HG02938 (cell line): ENCODE results near the gene PLEKHD1.

Experiments used
- ATAC-seq: cut with Tn5 transposase; IDR thresholded peaks from one replicate; pipeline ENCODE4 v1.9.1; 2021; ENCODE audit warnings: mild to moderate bottlenecking, moderate library complexity; ENCODE audit not compliant: unreplicated experiment

Gene PLEKHD1

DNA sequence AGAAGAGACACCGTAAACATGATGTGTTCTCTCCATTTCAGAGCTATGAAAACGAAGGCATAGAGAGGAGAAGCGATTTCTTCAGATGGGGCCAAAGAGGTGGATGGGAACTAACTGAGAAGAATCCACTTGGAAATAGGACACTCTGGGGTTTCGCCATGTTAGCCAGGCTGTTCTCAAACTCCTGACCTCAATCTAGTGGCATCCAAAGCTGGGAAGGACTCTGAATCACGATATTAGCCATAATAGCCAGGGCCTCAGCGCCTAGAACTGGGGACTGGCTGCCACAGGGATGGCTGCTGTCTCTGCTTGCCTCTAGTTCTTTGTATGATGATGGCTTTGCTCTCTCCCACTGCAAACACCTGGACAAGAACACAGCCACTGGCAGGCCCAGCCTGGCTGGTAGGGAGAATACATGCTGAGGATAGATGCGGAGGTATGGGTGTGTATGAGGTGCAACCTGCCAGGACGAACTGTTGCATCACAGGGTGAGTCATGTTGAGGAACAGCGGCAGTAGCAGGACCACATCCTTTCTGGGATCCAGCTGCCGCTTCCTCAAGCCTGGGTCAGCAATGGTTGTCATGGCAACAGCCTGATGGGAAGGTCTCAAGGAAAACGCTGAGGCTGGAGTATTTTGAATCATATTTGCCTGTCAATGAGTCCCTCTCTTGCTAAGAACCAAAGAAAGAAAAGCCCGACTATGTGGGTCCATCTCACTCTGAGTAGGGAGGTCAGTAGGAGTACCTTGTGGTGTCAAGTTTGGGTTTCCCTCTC, 59.0 kb downstream of the PLEKHD1 start:
- no peak for ATAC-seq

DNA sequence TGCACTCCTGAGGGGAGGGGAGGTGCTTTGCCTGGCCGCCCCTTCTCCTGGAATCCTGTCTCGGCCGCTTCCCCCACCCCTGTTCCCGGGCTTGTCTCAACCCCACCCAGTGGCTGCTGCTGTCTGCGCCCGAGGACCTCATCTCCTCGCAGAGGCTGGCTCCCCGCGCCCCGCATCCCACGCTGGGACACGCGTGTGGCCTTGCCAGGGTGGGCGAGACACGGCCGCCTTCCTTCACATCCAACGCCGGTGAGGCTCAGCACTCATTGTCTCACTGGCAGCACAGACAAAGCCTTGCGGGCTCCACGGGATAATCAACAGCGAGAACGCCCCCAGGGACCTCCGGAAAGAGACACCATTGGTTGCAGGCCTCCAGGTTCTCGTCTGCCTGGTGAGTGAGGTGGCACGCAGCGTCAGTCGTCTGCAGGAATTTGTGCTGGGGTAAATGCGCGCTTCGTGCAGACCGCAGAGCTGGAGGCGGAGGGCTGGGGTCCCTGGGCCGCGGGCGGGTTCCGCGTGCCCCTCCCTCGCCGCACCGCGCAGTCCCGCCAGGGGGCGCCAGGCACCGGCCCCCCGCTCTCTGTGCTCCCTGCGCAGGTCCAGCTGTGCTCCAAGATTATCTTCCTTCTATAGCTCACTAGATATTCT, 63.3 kb downstream of the PLEKHD1 start:
- no peak for ATAC-seq

DNA sequence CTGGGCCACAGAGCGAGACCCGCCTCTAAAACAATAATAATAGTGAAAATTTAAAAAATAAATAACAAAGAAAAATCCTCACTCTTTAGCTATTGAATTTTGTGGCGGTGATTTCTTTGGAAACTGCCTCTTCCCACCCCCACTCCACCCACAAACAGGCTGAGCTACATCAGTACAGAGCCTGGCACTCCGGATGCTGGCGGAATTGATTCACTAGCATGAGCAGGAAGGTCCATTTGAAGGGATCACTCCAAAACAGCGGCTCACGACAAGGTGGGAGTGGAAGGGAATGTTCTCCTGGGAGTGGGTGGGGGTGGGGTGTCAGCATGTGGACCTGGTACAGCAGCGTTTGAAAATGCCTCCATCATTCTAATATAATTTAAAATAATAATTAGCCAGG, 64.0 kb downstream of the PLEKHD1 start:
- ATAC-seq = no peak

DNA sequence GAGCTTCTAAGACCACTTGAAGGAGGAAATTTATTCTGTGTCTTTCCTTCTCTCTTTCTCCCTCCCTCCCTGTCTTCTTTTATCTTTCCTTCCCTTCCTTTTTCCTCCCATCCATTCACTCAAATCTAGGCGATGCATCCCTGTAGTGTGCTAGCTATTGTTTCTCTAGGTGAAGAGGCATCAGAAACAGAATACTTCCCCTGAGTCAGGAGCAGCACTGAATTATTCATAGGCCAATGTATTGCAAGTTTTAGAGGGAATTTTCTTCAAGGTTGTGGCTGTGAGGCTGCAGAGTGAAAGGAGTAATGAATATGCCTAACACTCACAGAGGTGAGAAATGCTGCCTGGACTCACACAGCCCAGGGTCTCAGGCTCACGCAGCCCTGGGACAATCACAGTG, 67.0 kb downstream of the PLEKHD1 start:
- ATAC-seq = no peak

DNA sequence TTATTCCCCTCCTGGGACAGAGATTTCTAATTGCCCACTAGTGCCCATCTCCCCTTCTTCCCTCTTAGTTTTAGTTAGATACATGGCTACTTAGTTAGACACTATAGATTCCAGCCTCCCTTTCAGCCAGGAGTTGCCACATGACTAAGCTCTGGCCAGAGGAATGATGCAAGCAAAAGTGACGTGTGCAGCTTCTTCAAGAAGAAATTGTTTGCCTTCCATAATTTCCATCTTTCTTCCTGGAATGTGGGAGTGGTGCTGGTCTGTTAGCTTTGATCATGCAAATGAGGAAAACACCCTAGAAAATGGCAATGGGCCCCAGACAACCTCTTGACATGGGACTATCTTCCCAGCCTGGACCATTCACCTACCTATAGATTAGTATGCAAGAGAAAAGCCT, 68.7 kb downstream of the PLEKHD1 start:
- ATAC-seq = no peak

DNA sequence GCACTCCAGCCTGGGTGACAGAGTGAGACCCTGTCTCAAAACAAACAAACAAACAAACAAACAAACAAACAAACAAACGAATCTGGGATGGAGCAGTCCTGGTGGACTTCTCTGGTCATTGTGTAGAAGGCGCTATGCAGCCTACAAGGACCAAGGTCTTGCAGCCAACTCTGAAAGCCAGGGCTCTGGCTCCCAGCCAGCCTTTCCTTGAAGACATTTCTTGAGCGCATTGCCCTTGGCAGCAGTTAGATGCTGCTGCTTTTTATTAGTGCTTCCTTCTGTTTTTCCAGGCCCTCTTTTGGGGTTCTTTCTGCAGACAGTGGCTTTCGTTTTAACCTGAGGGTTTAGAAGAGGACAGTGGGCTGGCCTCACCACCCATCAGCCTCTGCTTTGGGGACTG, 70.0 kb downstream of the PLEKHD1 start:
- no peak for ATAC-seq

DNA sequence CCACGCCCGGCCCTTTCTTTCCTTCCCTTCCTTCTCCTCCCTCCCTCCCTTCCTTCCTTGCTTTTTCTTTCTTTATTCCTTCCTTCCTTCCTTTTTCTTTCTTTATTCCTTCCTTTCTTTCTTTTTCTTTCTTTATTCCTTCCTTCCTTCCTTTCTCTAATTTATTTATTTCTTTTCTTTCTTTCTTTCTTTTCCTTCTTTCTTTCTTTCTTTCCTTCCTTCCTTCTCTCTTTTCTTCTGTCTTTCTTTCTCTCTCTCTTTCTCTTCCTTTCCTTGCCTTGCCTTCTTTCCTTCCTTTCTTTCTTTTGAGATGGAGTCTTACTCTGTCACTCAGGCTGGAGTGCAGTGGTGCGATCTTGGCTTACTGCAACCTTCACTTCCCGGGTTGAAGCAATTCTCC, 74.2 kb downstream of the PLEKHD1 start:
- no peak for ATAC-seq

DNA sequence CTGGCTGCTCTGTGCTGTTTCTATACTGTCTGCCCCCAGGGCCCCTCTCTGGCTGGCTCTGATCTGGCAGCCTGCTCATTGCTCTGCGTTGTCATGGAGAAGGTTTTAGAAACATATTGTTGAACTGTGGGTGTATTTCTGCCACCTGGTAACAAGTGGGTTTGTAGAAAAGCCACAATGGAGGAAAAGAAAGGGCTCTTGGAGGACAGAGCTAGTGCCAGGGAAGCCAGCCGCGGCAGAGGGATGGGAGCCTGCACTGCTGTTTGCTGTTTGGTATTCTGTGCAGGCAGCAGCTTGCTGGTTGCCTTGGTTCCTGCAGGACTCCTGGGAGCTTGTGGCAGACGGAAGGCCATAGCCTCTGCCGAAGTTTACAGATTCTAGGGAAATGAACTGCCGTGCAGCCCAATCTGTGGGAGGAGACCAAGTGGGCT, 75.1 kb downstream of the PLEKHD1 start:
- ATAC-seq = no peak

DNA sequence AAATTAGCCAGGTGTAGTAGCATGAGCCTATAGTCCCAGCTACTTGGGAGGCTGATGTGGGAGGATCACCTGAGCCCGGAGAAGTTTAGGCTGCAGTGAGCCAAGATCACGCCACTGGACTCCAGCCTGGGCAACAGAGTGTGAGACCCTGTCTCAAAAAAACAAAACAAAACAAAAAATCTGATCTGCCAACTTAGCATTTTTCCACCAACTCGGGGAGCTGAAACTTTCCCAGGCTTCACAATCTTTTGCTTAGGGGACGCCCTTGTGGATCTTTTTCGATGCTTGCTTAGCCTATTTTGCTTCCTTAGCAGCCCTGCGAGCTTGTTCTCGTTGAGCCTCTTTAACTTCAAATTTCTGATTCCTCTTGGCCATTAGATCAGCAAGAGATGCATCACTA, 76.3 kb downstream of the PLEKHD1 start:
- ATAC-seq = no peak

DNA sequence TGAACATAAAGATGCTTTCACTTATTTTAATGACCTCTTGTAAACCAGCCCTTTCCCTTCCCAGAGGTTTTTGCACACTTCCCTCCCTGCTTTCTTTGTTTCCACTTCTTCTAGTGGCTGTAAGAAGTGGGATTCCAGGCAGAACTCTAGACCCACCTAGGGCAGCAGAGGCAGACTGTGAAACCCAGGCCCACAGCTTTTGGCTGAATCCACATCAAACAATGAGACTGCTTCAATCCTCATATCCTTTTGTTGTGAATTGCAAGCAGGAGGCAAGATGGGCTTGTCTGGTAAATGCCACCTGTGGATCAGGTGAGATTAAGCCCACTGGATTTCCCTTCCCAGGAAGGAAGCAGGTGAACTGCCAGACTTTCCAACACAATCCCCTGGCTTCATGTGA, 77.4 kb downstream of the PLEKHD1 start:
- ATAC-seq = no peak

DNA sequence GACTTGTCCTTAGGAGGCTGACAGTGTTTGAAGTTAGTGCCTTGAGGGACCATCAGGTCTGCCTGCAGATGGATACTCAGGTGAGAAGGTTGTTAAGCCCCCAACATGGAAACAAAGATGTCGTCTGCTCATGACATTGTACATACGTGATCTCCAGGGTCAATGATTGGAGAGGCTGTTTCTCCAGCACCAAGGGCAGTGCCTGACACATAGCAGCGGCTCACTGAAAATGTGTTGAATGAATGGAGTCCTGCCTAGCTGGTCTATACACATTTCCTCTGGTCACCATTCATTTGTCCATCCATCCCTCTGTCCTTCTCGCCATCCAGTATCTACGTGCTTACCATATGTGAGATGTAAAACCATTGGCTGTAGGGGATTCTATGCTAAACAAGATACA, 83.0 kb downstream of the PLEKHD1 start:
- ATAC-seq = no peak

DNA sequence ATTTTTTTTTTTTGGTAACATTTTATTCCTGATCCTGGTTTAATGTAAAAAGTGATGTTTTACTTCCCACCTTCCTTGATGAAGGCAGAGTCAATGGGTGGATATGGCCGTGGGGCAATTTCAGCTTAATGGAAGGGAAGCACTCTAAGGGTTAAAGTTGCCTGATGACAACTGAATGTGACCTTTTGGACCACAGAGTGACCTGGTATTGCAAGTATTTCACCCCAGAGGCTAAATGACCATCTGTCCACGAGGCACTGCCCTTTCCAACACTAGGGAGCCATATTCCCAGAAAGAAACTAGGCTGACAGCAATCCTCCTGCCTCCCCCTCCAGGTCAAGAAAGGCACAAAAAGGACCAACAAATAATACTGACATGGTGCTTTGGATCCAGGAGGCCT, 85.3 kb downstream of the PLEKHD1 start:
- ATAC-seq = no peak

DNA sequence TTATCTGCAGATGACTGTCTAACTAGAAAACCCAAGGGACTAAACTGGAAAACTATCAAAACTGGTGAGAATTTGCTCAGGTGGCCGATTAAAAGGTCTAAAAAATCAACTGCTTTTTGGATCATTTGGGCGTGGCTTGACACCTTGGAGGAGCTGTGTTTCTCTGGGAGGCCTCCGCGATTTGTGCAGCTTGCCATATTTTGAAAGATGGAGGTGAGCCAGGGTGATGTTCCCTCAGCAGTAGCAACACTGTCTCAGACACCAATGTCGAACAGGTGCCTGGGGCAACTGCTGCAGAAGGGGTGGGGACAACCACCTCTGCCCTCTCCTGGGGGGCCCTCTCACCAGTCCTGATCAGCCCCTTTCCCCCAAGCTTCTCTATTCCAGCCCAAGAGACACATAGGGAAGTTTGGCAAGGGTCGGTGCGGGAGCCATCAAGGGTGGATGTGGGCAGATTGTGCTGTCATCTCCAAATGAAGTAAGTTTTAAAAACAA, 86.4 kb downstream of the PLEKHD1 start:
- ATAC-seq = no peak

DNA sequence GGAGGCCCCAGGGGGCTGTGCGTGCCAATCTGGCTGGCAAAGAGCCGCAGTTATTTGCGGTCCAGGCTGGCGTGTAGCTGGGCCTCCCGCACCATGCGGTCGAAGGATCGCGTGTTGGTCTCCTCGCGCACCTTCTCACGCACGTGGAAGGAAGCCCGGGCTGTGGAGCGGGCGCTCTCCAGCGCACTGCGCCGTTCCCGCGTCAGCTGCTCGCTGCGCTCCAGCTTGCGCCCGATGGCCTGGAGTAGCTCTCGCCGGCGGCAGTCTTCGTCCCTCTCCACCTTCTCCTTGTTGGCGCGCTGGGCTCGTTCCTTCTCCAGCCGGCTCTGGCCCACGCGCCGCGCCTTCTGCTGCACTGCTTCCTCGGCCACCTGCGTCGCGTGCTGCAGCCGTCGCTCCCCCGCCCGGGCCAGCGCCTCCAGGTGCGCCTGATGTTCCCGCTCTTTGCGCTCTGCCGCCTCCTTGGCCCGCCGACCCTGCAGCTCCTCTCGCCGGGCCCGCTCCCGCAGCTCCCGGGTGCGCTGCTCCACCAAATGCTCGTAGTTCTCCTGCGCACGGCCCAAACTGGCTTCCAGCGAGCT, 87.0 kb downstream of the PLEKHD1 start:
- no peak for ATAC-seq

DNA sequence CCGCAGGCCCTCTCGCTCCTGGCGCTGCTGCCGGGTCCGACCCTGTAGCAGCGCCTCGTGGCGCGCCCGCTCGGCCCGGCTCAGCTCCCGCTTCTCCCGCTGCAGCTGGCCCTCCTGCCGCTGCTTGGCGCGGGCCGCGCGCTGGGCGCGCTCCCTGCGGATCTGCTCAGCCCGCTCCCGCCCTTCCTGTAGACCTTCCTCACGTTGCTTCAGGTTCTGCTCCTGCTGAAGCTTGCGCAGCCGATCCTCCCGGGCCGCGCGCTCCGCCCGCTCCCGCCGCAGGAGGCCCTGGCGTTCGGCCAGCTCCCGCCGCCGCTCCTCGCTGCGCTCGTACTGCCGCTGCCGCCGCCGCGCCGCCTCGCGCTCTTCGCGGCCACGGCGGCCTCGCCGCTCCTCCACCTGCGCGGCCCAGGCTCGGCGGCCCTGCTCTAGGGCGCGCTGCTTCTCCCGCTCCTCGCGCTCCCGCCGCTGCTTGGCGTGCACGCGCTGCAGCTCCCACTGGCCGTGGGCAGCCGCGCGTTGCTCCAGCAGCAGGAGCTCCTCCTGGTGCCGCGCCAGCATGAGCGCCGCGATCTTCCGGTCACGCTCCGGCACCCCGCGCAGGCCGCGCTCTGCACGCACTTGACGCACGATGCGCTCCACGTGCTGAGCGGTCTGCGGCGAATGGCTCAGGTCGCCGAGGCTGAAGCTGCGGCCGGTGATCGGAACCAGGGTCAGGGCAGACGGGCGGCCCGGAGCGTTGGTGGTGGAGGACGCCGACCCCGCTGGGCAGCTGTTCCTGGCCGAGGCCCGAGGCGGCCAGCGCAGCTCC, 87.7 kb downstream of the PLEKHD1 start:
- no peak for ATAC-seq

DNA sequence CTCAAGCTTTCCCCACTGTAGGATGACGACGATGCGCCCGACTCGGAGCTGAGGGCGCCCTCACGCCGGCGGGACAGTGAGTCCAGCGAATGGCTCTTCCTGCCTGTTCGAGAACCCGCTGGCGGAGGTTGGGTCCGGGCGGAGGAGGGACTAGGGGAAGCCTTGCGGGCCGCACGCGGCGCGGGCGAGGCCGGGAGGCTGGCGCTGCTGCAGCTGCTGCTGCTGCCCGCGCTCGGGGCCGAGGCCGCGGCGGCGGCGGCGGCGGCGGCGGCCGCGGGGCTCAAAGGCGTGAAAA, 88.3 kb downstream of the PLEKHD1 start:
- ATAC-seq = no peak

DNA sequence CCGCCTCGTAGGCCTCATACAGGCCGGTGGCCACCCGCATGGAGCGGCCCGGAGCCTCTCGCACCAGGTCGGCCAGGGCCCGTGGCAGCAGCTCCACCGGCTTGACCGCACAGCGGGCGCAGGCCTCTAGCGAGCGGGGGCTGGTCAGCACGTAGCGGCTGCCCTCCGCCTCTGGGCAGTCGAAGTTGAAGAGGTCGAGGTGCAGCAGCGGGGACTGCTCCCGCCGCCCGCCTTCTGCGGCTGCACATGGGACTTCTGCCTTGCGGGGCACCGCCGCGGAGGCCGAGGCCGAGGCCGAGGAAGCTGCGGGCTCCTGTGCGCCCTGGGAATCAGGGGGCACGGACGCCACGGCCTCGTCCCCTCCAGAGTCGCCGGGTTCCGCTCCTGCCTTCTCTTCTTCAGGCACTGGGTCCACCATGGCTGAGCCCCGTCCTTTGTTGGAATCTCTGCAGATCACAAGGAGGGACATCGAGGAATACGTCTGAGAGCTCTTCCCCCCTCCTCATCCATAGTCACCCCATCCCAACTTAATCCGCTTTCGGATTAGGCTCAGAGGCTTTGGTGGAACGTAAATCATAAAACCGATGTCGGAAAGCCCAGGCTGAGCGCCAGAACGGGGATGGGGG, 88.8 kb downstream of the PLEKHD1 start:
- no peak for ATAC-seq

DNA sequence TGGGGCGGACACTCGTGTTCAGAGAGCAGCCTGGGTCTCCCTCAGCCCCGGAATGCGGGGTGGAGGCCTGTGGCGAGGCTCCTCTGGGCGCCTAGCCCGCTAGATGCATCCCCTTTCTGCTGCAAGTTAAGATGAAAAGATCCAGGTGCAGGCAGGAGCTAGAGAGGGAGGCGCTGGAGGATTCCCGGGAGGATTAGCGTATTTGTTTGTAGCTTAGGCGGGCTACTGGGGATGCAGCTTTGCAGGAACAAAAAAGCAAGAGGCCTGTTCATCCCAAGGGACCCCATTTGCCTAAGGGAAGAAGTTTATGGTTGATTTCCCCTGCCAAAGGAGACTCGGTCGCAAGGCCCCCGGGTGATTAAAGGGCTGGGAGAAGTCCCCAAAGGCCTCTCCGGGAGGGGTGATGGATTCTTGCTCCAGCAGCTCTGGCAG, 89.3 kb downstream of the PLEKHD1 start:
- no peak for ATAC-seq

DNA sequence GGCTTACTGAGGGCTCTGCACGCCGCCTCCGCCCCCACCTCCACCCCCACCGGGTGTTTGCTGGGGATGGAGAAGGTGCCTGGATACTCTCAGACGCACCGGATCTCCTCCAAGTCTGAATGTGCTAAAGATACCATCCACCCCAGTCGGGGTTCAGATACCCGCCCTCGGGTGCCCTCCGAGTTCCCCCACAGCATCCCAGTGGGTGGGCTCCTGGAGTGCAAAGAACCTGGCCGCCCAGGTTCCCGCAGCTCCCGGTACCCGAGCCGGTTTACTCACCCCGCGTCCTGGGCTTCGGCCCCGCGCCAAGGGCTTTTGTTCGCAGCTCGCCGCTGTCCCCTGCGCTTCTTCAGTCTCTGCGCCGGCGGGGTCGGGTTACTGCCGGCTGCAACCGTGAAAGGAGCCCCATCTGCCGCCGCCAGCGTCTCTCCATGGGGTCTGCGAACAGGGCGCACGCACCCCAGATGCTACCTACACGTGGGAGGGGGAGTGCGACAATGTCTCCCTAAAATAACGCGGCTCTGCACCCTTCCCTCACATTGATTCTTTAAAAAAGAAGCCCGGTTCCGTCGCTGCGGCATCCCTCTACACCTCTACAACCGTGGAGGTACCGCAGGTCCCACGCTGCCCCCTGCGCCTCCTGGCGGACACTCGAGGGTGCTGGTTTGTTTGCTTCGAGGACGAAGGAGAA, 89.9 kb downstream of the PLEKHD1 start, which contains the start of gene CCDC177:
Gene CCDC177 (minus strand): TSS at position 609 of the 691 bp plus-strand sequence. CDS start 1,249 bp downstream, outside the sequence.
- no peak for ATAC-seq

DNA sequence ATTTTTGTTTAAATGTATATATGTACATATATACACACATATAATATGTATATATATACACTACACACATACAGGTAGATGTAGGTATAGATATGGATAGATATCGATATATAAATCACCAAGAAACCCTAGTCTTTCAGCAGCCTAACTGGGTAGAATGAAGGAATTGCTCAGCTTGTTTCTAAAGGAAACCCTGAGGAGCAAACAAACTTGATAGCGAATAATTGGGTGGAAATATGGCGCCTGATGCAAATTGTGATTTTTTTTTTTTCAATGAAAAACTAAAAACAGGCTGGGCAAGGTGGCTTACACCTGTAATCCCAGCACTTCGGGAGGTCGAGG, 90.4 kb downstream of the PLEKHD1 start:
- ATAC-seq = no peak
